CD14-positive monocyte (primary cell): ENCODE measurements around the gene PEX5L. TPM values are rescaled to one million over a fixed set of nuclear protein-coding genes. Genes with fewer than 3 reads are reported as not detected.
"Not testable (repeated sequence)": the region's sequence is repeated elsewhere in the genome, so short reads cannot be mapped to it uniquely, and the experiment has no call there.

ENCODE experiments used
- DNase-seq, 3 donors: peaks; one replicate each; pipeline ENCODE4 v3.0.0-alpha.2; 2011 to 2022
- H2AFZ ChIP-seq: 2 replicates; pipeline ENCODE4 v1.6.0; 2012; ENCODE audit warnings: mild to moderate bottlenecking, low read depth, low read length, inconsistent platforms; ENCODE audit not compliant: insufficient read depth, poor library complexity, severe bottlenecking
- H3K27ac ChIP-seq, 2 donors: 1 replicate in 1 of 2; 2 replicates in 1 of 2; pipeline ENCODE4 v1.5.1; 2012 to 2013; ENCODE audit warnings: low read length in 2 of 2, control low read depth in 1 of 2, inconsistent platforms in 1 of 2, low read depth in 1 of 2, mild to moderate bottlenecking in 1 of 2
- H3K27me3 ChIP-seq, 2 donors: one replicate each; pipeline versions ENCODE4 v1.6.0 to v1.6.1; 2011 to 2013; ENCODE audit warnings: low read length in 2 of 2; ENCODE audit not compliant: control insufficient read depth in 2 of 2, insufficient read depth in 2 of 2
- H3K36me3 ChIP-seq, 2 donors: replicated peaks in 1 of 2; 1 replicate in 1 of 2; 2 replicates in 1 of 2; pipeline versions ENCODE4 v1.5.1 to v1.6.1; 2012 to 2013; ENCODE audit warnings: low read length in 2 of 2, control low read depth in 1 of 2, inconsistent platforms in 1 of 2, mild to moderate bottlenecking in 1 of 2; ENCODE audit not compliant: insufficient read depth in 2 of 2, control insufficient read depth in 1 of 2
- H3K4me1 ChIP-seq, 2 donors: 1 replicate in 1 of 2; 2 replicates in 1 of 2; pipeline versions ENCODE4 v1.5.1 to v1.6.1; 2012 to 2013; ENCODE audit warnings: low read length in 2 of 2, control low read depth in 1 of 2, inconsistent platforms in 1 of 2, mild to moderate bottlenecking in 1 of 2, moderate library complexity in 1 of 2; ENCODE audit not compliant: insufficient read depth in 2 of 2, control insufficient read depth in 1 of 2
- H3K4me2 ChIP-seq: replicated peaks from 2 replicates; pipeline ENCODE3; 2012; ENCODE audit warnings: low read length, moderate library complexity, mild to moderate bottlenecking; ENCODE audit not compliant: poor library complexity, severe bottlenecking; ENCODE audit errors: extremely low read depth
- H3K4me3 ChIP-seq, 3 experiments: fragments of 200-600 bp in 1 of 3; sonication (generic) in 1 of 3; replicated peaks in 1 of 3; 1 replicate in 2 of 3; 2 replicates in 1 of 3; pipeline ENCODE4 v1.5.1; 2011 to 2013; ENCODE audit warnings: low read length in 3 of 3, mild to moderate bottlenecking in 3 of 3, control low read depth in 2 of 3, low read depth in 2 of 3, inconsistent platforms in 1 of 3, moderate library complexity in 1 of 3
- H3K79me2 ChIP-seq: 2 replicates; pipeline ENCODE4 v1.6.0; 2012; ENCODE audit warnings: mild to moderate bottlenecking, control low read depth, inconsistent platforms, low read length, moderate library complexity; ENCODE audit not compliant: insufficient read depth
- H3K9ac ChIP-seq: 2 replicates; pipeline ENCODE4 v1.6.0; 2017; ENCODE audit warnings: low read length, mild to moderate bottlenecking; ENCODE audit not compliant: insufficient read depth, poor library complexity, severe bottlenecking
- H3K9me3 ChIP-seq, 2 donors: replicated peaks in 1 of 2; 1 replicate in 1 of 2; 2 replicates in 1 of 2; pipeline versions ENCODE4 v1.5.1 to v1.6.1; 2012 to 2013; ENCODE audit warnings: low read length in 2 of 2, control low read depth in 1 of 2; ENCODE audit not compliant: control insufficient read depth in 1 of 2, insufficient read depth in 1 of 2
- H4K20me1 ChIP-seq: 2 replicates; pipeline ENCODE4 v1.6.0; 2012; ENCODE audit warnings: mild to moderate bottlenecking, low read length, control low read depth, moderate library complexity; ENCODE audit not compliant: insufficient read depth
- H3K27ac Mint-ChIP-seq, 7 donors: one replicate each; pipeline ENCODE4 v1.8.0; 2020; ENCODE audit warnings: mild to moderate bottlenecking in 7 of 7, mixed read lengths in 7 of 7, moderate library complexity in 6 of 7, inconsistent platforms in 2 of 7
- H3K27me3 Mint-ChIP-seq, 3 donors: one replicate each; pipeline ENCODE4 v1.8.0; 2021 to 2022; ENCODE audit warnings: low read depth in 3 of 3, mild to moderate bottlenecking in 3 of 3, mixed read lengths in 3 of 3, moderate library complexity in 3 of 3, inconsistent platforms in 1 of 3
- H3K36me3 Mint-ChIP-seq, 2 donors: one replicate each; pipeline ENCODE4 v1.8.0; 2020; ENCODE audit warnings: mixed read lengths in 2 of 2, inconsistent platforms in 1 of 2, mild to moderate bottlenecking in 1 of 2
- H3K4me1 Mint-ChIP-seq: one replicate; pipeline ENCODE4 v1.8.0; 2020; ENCODE audit warnings: mild to moderate bottlenecking, mixed read lengths
- H3K4me3 Mint-ChIP-seq, 2 donors: one replicate each; pipeline ENCODE4 v1.8.0; 2020; ENCODE audit warnings: mild to moderate bottlenecking in 2 of 2, mixed read lengths in 2 of 2, moderate library complexity in 1 of 2
- H3K9me3 Mint-ChIP-seq, 7 donors: one replicate each; pipeline ENCODE4 v1.8.0; 2020 to 2022; ENCODE audit warnings: mixed read lengths in 7 of 7, mild to moderate bottlenecking in 6 of 7, moderate library complexity in 6 of 7, inconsistent platforms in 2 of 7
- WGBS: methylation state at CpG from one replicate; pipeline ENCODE4 v1.1.5; 2013; ENCODE audit warnings: missing lambda C conversion rate; ENCODE audit not compliant: insufficient coverage; 5-methylcytosine and 5-hydroxymethylcytosine counted together
- intact Hi-C, 2 donors: fragments of 100-400 bp; cut with micrococcal nuclease; formaldehyde crosslinking; loops; one replicate each; pipeline versions ENCODE4 v1.15.0 to v1.15.1; 2023
- polyA plus RNA-seq, 3 donors: library from polyadenylated mRNA; depleted of rRNA in 1 of 3; unstranded in 2 of 3; stranded (reverse) in 1 of 3; fragments of 300-500 nt in 2 of 3; fragments of >200 nt in 1 of 3; fragmentation: Illumina TruSeq in 2 of 3; gene quantifications; 1 replicate in 2 of 3; 2 replicates in 1 of 3; pipeline ENCODE4 v1.2.3, GENCODE V29; 2012 to 2021
- TF ChIP-seq, protein P1 (sequence below): fragments of 200-600 bp; IDR thresholded peaks from one replicate; pipeline ENCODE4 v1.8.0; 2022; ENCODE audit warnings: antibody characterized with exemption, mild to moderate bottlenecking

PEX5L gene
- polyA plus RNA-seq, 3 donors: not detected

DNA sequence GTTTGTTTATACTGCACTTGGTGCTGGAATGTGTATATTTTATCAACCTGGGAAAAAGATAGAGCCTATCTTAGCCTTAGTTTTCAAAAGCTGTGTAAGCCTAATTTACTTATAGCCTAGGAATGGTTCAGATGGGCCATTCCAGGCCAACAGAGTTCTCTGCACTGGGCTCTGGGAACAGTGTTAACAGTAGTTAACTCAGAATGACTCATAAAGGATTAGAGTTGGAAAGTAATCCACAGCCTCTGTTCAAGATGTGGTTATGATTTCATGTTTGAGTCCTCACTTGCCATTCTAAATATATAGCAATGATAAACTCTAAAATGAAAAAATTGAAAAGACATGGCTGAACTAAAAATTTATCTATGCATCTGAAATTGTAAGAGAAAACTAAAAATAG lies 22.6 kb upstream of the PEX5L start:
- H3K27ac Mint-ChIP-seq: no peak overlapping the region
- peaks cover 0 to 3% (median 0%) of the 10 kb centered on the region in 7 donors for H3K9me3 Mint-ChIP-seq
- Histone ChIP-seq H3K9ac (no peak overlapping the region), H3K4me2 (no peak overlapping the region), H3K27ac (no peak overlapping the region), H3K4me3 (no peak overlapping the region), H3K4me1 (no peaks in the 10 kb centered on the region), H4K20me1 (no peaks in the 10 kb centered on the region), H2AFZ (no peak overlapping the region), H3K36me3 (no peaks in the 10 kb centered on the region), H3K9me3 (no peaks in the 10 kb centered on the region), H3K27me3 (no peaks in the 10 kb centered on the region), H3K79me2 (no peaks in the 10 kb centered on the region)
- H3K4me3 Mint-ChIP-seq: no peak overlapping the region
- peaks cover 0 to 4% (median 1%) of the 10 kb centered on the region in 3 donors for H3K27me3 Mint-ChIP-seq
- no peak for DNase-seq
- intact Hi-C loops: no loop called here
- TF ChIP-seq, protein P1, sequence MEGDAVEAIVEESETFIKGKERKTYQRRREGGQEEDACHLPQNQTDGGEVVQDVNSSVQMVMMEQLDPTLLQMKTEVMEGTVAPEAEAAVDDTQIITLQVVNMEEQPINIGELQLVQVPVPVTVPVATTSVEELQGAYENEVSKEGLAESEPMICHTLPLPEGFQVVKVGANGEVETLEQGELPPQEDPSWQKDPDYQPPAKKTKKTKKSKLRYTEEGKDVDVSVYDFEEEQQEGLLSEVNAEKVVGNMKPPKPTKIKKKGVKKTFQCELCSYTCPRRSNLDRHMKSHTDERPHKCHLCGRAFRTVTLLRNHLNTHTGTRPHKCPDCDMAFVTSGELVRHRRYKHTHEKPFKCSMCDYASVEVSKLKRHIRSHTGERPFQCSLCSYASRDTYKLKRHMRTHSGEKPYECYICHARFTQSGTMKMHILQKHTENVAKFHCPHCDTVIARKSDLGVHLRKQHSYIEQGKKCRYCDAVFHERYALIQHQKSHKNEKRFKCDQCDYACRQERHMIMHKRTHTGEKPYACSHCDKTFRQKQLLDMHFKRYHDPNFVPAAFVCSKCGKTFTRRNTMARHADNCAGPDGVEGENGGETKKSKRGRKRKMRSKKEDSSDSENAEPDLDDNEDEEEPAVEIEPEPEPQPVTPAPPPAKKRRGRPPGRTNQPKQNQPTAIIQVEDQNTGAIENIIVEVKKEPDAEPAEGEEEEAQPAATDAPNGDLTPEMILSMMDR: no peak
- no peaks in the 10 kb centered on the region for H3K36me3 Mint-ChIP-seq
- H3K4me1 Mint-ChIP-seq: no peaks in the 10 kb centered on the region

- Mint-ChIP-seq H3K4me1 (no peaks in the 10 kb centered on the region), H3K4me3 (no peak overlapping the region), H3K27me3 (peaks cover 0 to 4% (median 1%) of the 10 kb centered on the region in 3 donors), H3K36me3 (no peaks in the 10 kb centered on the region), H3K9me3 (peaks cover 0 to 3% (median 0%) of the 10 kb centered on the region in 7 donors), H3K27ac (no peak overlapping the region)
- Histone ChIP-seq H3K9me3 (no peaks in the 10 kb centered on the region), H3K9ac (no peak overlapping the region), H3K27ac (no peak overlapping the region), H3K27me3 (no peaks in the 10 kb centered on the region), H3K36me3 (no peaks in the 10 kb centered on the region), H3K79me2 (no peaks in the 10 kb centered on the region), H3K4me2 (no peak overlapping the region), H3K4me1 (no peaks in the 10 kb centered on the region), H2AFZ (no peak overlapping the region), H4K20me1 (no peaks in the 10 kb centered on the region), H3K4me3 (no peak overlapping the region)
- DNase-seq: no peak
- TF ChIP-seq, protein P1: no peak
- intact Hi-C loops: no loop called here
Observed at GRCh38 chr3:180058238-180058637, 21.5 kb upstream of the PEX5L start.

- H3K4me1 ChIP-seq, H3K27ac Mint-ChIP-seq, H3K4me2 ChIP-seq, H3K36me3 ChIP-seq, H3K27ac ChIP-seq, DNase-seq, H3K4me3 Mint-ChIP-seq, H3K36me3 Mint-ChIP-seq, H3K9me3 ChIP-seq, H3K9ac ChIP-seq, H4K20me1 ChIP-seq, H3K9me3 Mint-ChIP-seq, intact Hi-C loops, H3K4me3 ChIP-seq, H3K27me3 ChIP-seq, H3K4me1 Mint-ChIP-seq, H3K27me3 Mint-ChIP-seq, H2AFZ ChIP-seq, H3K79me2 ChIP-seq: not testable (repeated sequence)
- 92% methylated on average over 2 of the region's 3 CpGs for WGBS
Observed at GRCh38 chr3:180055656-180056055, 18.9 kb upstream of the PEX5L start.
